GM21723 (cell line): Measurements from ENCODE around the gene IKBIP.
"Not testable (repeated sequence)": the region's sequence is repeated elsewhere in the genome, so short reads cannot be mapped to it uniquely, and the experiment has no call there.

Experiments used
- ATAC-seq: cut with Tn5 transposase; IDR thresholded peaks from one replicate; pipeline ENCODE4 v1.9.1; 2021; ENCODE audit warnings: mild to moderate bottlenecking, moderate library complexity; ENCODE audit not compliant: unreplicated experiment

Gene IKBIP

GRCh38 chr12:98638009-98638408, 6.6 kb downstream of the IKBIP start:
- no peak for ATAC-seq

- no peak for ATAC-seq
These were observed 7.5 kb downstream of the IKBIP start for GRCh38 chr12:98637068-98637467.

GRCh38 chr12:98635657-98636323, 8.8 kb downstream of the IKBIP start:
- ATAC-seq: peak; percentile 86

- ATAC-seq: no peak
These were observed 25.6 kb downstream of the IKBIP start for GRCh38 chr12:98618952-98619351.

- peak; percentile 84 for ATAC-seq
These were observed 31.8 kb downstream of the IKBIP start for GRCh38 chr12:98612696-98613334.

GRCh38 chr12:98610596-98610995, 34.0 kb downstream of the IKBIP start:
- ATAC-seq: no peak

- ATAC-seq: no peak
These were observed 38.1 kb downstream of the IKBIP start for GRCh38 chr12:98606359-98606988.

- no peak for ATAC-seq
These were observed 42.7 kb downstream of the IKBIP start for GRCh38 chr12:98601924-98602323.

- ATAC-seq: not testable (repeated sequence)
These were observed 47.3 kb downstream of the IKBIP start for GRCh38 chr12:98597313-98597712.

GRCh38 chr12:98595243-98595988, 49.2 kb downstream of the IKBIP start:
- ATAC-seq: no peak

GRCh38 chr12:98594050-98594835, 50.3 kb downstream of the IKBIP start:
- peak; percentile 9 for ATAC-seq

- peak; percentile 99 for ATAC-seq
These were observed 51.1 kb downstream of the IKBIP start, which contains the start of gene SLC25A3 for GRCh38 chr12:98593351-98594049. TSS of gene SLC25A3 (plus strand) at chr12:98593686. CDS start at chr12:98593979, 293 bp downstream.

GRCh38 chr12:98592825-98593322, 51.7 kb downstream of the IKBIP start:
- ATAC-seq: peak; percentile 9

GRCh38 chr12:98591209-98591608, 53.4 kb downstream of the IKBIP start:
- ATAC-seq: no peak

GRCh38 chr12:98587084-98587483, 57.5 kb downstream of the IKBIP start:
- no peak for ATAC-seq

GRCh38 chr12:98582093-98582492, 62.5 kb downstream of the IKBIP start:
- no peak for ATAC-seq

GRCh38 chr12:98581101-98581500, 63.5 kb downstream of the IKBIP start:
- ATAC-seq: no peak

GRCh38 chr12:98580695-98581094, 63.9 kb downstream of the IKBIP start:
- ATAC-seq: no peak

- ATAC-seq: no peak
These were observed 64.8 kb downstream of the IKBIP start for GRCh38 chr12:98579835-98580234.

- no peak for ATAC-seq
These were observed 65.2 kb downstream of the IKBIP start for GRCh38 chr12:98579347-98579746.
